Large intestine (tissue), 3 donors: ENCODE results near the gene TLR6. TPM values are rescaled to one million over a fixed set of nuclear protein-coding genes. Genes with fewer than 3 reads are reported as not detected.

ENCODE experiments used
- DNase-seq, 2 donors: peaks; one replicate each; pipeline versions ENCODE4 v3.0.0 to v3.0.0-alpha.2; 2013
- H3K27ac ChIP-seq: one replicate; pipeline ENCODE4 v1.5.1; 2013; ENCODE audit warnings: low read length
- H3K27me3 ChIP-seq: 2 replicates; pipeline ENCODE4 v1.6.1; 2013; ENCODE audit warnings: low read length; ENCODE audit not compliant: control insufficient read depth, insufficient read depth
- H3K36me3 ChIP-seq: 2 replicates; pipeline ENCODE4 v1.6.1; 2013; ENCODE audit warnings: low read length; ENCODE audit not compliant: control insufficient read depth, insufficient read depth
- H3K4me1 ChIP-seq: one replicate; pipeline ENCODE4 v1.6.1; 2013; ENCODE audit warnings: low read length; ENCODE audit not compliant: control insufficient read depth, insufficient read depth
- H3K4me3 ChIP-seq: one replicate; pipeline ENCODE4 v1.5.1; 2013; ENCODE audit warnings: low read length
- H3K9me3 ChIP-seq: one replicate; pipeline ENCODE4 v1.6.1; 2013; ENCODE audit warnings: mild to moderate bottlenecking, low read depth, low read length, moderate library complexity; ENCODE audit not compliant: control insufficient read depth
- WGBS: methylation state at CpG from one replicate; pipeline ENCODE4 v1.1.5; 2013; ENCODE audit warnings: low lambda C conversion rate; ENCODE audit not compliant: insufficient coverage; 5-methylcytosine and 5-hydroxymethylcytosine counted together
- polyA plus RNA-seq: library from polyadenylated mRNA; unstranded; fragments of 120-200 nt; gene quantifications from one replicate; pipeline ENCODE4 v1.2.1, GENCODE V29; 2013

TLR6 gene
- polyA plus RNA-seq, 1 donor, result 1.6 TPM

GRCh38 chr4:38891051-38891983 is 34.7 kb upstream of the TLR6 start:
- H3K4me1 ChIP-seq, result peaks cover 32% of the 10 kb centered on the region
- H3K27ac ChIP-seq, result peak overlapping the region; percentile 9
- H3K36me3 ChIP-seq, result peaks cover 31% of the 10 kb centered on the region
- H3K9me3 ChIP-seq, result no peaks in the 10 kb centered on the region
- peak in 1 of 2 donors; percentile 74 for DNase-seq
- no peak overlapping the region for H3K4me3 ChIP-seq
- whole genome bisulfite sequencing, result 40% methylated on average over 1 of the region's 10 CpGs
- no peaks in the 10 kb centered on the region for H3K27me3 ChIP-seq

- 100% methylated on average over 1 of the region's 1 CpG for WGBS
- H3K4me3 ChIP-seq, result no peak overlapping the region
- H3K27me3 ChIP-seq, result no peaks in the 10 kb centered on the region
- H3K36me3 ChIP-seq, result peaks cover 16% of the 10 kb centered on the region
- no peaks in the 10 kb centered on the region for H3K9me3 ChIP-seq
- no peak overlapping the region for H3K27ac ChIP-seq
- H3K4me1 ChIP-seq, result peaks cover 32% of the 10 kb centered on the region
- DNase-seq, result peak in 1 of 2 donors; percentile 54
Measured at GRCh38 chr4:38889143-38889542, 32.5 kb upstream of the TLR6 start.

GRCh38 chr4:38884254-38884653 is 27.6 kb upstream of the TLR6 start:
- H3K9me3 ChIP-seq, result no peaks in the 10 kb centered on the region
- H3K4me1 ChIP-seq, result no peaks in the 10 kb centered on the region
- no peak overlapping the region for H3K4me3 ChIP-seq
- no peak overlapping the region for H3K27ac ChIP-seq
- 100% methylated on average over 1 of the region's 4 CpGs for WGBS
- no peaks in the 10 kb centered on the region for H3K27me3 ChIP-seq
- no peak for DNase-seq
- peaks cover 34% of the 10 kb centered on the region for H3K36me3 ChIP-seq

GRCh38 chr4:38876636-38877035 is 20.0 kb upstream of the TLR6 start:
- Histone ChIP-seq H3K27me3 (no peaks in the 10 kb centered on the region), H3K4me1 (no peaks in the 10 kb centered on the region), H3K36me3 (peaks cover 40% of the 10 kb centered on the region), H3K9me3 (no peaks in the 10 kb centered on the region), H3K4me3 (no peak overlapping the region), H3K27ac (no peak overlapping the region)
- no peak for DNase-seq
- WGBS, result no CpG with 5 or more reads among the region's 2 CpGs

- Histone ChIP-seq H3K27ac (no peak overlapping the region), H3K9me3 (no peaks in the 10 kb centered on the region), H3K4me1 (peaks cover 3% of the 10 kb centered on the region), H3K4me3 (no peak overlapping the region), H3K36me3 (peaks cover 28% of the 10 kb centered on the region), H3K27me3 (no peaks in the 10 kb centered on the region)
- no CpG with 5 or more reads among the region's 5 CpGs for WGBS
- no peak for DNase-seq
Measured at GRCh38 chr4:38873290-38873944, 16.8 kb upstream of the TLR6 start.

- H3K27ac ChIP-seq, result no peak overlapping the region
- no peaks in the 10 kb centered on the region for H3K9me3 ChIP-seq
- WGBS, result no CpG with 5 or more reads among the region's 5 CpGs
- peaks cover 3% of the 10 kb centered on the region for H3K4me1 ChIP-seq
- H3K36me3 ChIP-seq, result peaks cover 24% of the 10 kb centered on the region
- H3K27me3 ChIP-seq, result no peaks in the 10 kb centered on the region
- peak in 1 of 2 donors; percentile 25 for DNase-seq
- H3K4me3 ChIP-seq, result no peak overlapping the region
Measured at GRCh38 chr4:38872620-38873019, 16.0 kb upstream of the TLR6 start.

- Histone ChIP-seq H3K4me3 (no peak overlapping the region), H3K4me1 (peaks cover 3% of the 10 kb centered on the region), H3K36me3 (peaks cover 16% of the 10 kb centered on the region), H3K27ac (no peak overlapping the region), H3K27me3 (no peaks in the 10 kb centered on the region), H3K9me3 (no peaks in the 10 kb centered on the region)
- no peak for DNase-seq
- WGBS, result no CpG with 5 or more reads among the region's 1 CpG
Measured at GRCh38 chr4:38871593-38871992, 15.0 kb upstream of the TLR6 start.

- no peak for DNase-seq
- no CpG with 5 or more reads among the region's 7 CpGs for WGBS
- H3K27me3 ChIP-seq, result no peaks in the 10 kb centered on the region
- no peaks in the 10 kb centered on the region for H3K9me3 ChIP-seq
- peaks cover 3% of the 10 kb centered on the region for H3K4me1 ChIP-seq
- peaks cover 16% of the 10 kb centered on the region for H3K36me3 ChIP-seq
- no peak overlapping the region for H3K27ac ChIP-seq
- no peak overlapping the region for H3K4me3 ChIP-seq
Measured at GRCh38 chr4:38870098-38870808, 13.6 kb upstream of the TLR6 start.

GRCh38 chr4:38869511-38869910 is 12.9 kb upstream of the TLR6 start:
- Histone ChIP-seq H3K36me3 (peaks cover 16% of the 10 kb centered on the region), H3K4me3 (no peak overlapping the region), H3K4me1 (peaks cover 3% of the 10 kb centered on the region), H3K27ac (no peak overlapping the region), H3K27me3 (no peaks in the 10 kb centered on the region), H3K9me3 (no peaks in the 10 kb centered on the region)
- 100% methylated on average over 1 of the region's 2 CpGs for WGBS
- no peak for DNase-seq
